Stimulated activated CD8-positive, alpha-beta memory T cell treated with anti-CD3 and anti-CD28 coated beads, Interleukin-15, amount 100 ng/mL, for 1 hour (primary cell): Measurements from ENCODE around the gene CTSF.
A peak's percentile ranks its signal among the peaks of the same experiment; 100 is the strongest.
"Not testable (repeated sequence)": the region's sequence is repeated elsewhere in the genome, so short reads cannot be mapped to it uniquely, and the experiment has no call there.

Experiments
- DNase-seq: peaks from one replicate; pipeline ENCODE4 v3.0.0-alpha.2; 2020; ENCODE audit warnings: low read depth

The CTSF gene

DNA sequence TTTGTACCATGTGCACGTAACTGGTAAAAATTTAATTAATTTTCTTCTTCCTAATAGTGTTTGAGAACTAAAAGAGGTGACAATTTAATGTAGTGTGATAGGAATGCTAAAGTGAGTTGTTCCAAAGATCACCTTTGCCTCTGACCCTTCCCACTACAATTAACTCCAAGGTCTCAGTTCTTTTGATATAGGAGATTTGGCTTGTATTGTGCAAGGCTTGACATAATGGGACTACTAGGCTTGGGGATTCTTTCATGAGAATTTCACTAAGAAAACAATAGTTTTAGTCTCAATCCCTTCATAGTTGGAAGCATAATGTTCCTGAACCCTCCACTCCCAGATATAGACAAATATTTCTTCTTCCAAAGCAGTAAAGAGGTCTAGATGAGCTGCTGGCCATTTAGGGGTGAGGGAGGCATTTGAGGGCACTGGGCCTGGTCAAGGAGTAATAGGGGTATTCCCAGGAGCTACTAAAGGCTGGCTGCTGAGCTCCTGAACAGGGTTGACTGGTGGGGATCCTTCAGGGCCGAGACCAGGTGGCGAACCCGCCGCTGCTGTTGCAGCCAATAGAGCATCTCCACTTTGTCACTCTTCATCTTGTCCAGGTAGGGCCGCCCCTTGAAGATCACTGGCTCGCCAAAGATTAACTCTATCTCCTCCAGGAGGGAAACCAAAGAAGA is 21.7 kb upstream of the CTSF start:
- DNase-seq = no peak

- not testable (repeated sequence) for DNase-seq
These were observed 20.9 kb upstream of the CTSF start for GRCh38 chr11:66589315-66589714.

GRCh38 chr11:66586136-66586535 is 17.7 kb upstream of the CTSF start:
- DNase-seq = no peak

GRCh38 chr11:66585447-66585846 is 17.0 kb upstream of the CTSF start:
- not testable (repeated sequence) for DNase-seq

GRCh38 chr11:66582565-66583147 is 14.2 kb upstream of the CTSF start:
- DNase-seq = not testable (repeated sequence)

DNA sequence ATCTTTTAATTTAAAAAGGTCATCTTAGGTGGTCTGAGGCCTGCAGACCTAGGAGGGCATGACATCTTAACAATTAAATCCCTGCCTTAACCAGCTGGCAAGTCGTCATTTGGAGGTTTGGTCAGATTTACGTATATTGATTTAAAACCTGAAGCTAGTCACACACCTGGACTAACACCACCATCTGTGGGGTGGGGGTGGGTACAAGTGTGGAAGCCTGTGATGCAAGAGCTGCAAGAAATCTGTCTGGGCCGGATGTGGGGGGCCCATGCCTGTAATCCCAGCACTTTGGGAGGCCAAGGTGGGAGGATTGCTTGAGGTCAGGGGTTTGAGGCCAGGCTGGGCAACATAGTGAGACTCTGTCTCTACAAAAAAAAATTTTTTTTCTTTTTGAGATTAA is 12.9 kb upstream of the CTSF start:
- no peak for DNase-seq

GRCh38 chr11:66580803-66581202 is 12.4 kb upstream of the CTSF start:
- no peak for DNase-seq

- peak; percentile 67 for DNase-seq
These were observed 10.7 kb upstream of the CTSF start for GRCh38 chr11:66579017-66579606.

GRCh38 chr11:66570850-66571180 is 2.4 kb upstream of the CTSF start:
- no peak for DNase-seq

- DNase-seq = no peak
These were observed 1.9 kb upstream of the CTSF start for GRCh38 chr11:66570079-66570849.

GRCh38 chr11:66569076-66569475 is 670 bp upstream of the CTSF start:
- no peak for DNase-seq

GRCh38 chr11:66567787-66568123 is 651 bp downstream of the CTSF start:
- no peak for DNase-seq

DNA sequence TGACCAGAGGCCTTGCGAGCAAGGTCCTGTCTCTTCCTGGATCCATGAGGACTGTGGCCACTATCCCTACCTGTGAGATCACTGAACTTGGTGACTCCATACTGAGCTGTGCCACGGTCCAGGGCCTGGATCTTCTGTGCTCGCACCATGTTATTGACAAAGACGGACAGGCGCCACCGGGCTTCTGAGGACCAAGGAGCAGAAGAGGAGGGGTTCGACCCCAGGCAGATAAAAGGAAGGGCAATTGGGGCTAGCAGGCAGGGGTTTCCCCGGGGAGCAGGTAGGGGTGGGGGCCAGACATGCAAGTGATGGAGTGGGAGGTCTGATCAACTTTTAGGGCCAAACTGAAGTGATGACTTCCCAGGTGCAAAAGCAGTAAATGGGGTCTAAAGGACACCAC is 2.2 kb downstream of the CTSF start:
- DNase-seq = no peak

DNA sequence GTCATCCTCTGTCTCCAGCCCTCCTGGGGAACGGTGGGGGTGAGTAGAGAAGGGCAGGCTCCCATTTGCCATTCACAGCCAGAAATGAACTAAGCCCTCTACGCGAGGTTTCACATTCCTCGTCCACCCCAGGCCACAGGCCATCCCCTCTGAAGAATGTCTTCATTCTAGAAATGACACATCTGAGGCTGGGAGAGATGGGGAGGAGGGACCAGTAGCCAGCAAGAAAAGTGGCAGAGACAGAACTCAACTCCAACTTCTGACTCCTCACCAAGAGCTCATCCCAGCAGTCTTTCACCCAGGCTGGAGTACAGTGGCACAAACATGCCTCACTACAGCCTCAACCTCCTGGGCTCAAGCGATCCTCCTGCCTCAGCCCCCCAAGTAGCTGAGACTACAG is 3.4 kb downstream of the CTSF start:
- no peak for DNase-seq

GRCh38 chr11:66564538-66564937 is 3.9 kb downstream of the CTSF start:
- no peak for DNase-seq

GRCh38 chr11:66563832-66564231 is 4.6 kb downstream of the CTSF start:
- DNase-seq = no peak

DNA sequence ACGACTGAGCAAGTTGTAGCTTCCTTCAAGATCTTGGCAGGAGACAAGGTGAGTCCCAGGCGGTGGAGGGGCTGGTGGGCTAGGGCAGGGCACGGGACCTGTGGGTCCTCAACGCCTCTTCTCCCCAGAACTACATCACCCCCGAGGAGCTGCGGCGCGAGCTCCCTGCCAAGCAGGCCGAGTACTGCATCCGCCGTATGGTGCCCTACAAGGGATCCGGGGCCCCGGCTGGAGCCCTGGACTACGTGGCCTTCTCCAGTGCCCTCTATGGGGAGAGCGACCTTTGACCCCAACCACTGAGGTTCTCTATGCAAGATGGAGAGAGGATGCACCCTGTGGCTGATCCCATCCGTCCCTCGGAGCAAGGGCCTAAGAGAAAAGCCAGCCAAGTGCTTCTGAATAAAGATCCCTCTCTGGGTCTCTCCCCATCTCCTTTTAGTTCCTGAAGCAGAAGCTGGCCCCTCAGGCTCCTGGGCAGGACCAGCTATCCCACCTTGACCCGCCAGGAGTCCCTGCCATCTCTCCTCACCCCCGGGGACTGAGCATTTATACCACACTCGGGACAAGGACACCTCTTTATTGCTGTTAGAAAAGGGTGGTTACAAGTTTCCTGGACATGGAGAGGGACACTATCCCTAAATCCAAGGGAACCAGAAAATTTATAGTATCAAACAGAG is 5.4 kb downstream of the CTSF start:
- no peak for DNase-seq

GRCh38 chr11:66562275-66562674 is 6.1 kb downstream of the CTSF start:
- no peak for DNase-seq

DNA sequence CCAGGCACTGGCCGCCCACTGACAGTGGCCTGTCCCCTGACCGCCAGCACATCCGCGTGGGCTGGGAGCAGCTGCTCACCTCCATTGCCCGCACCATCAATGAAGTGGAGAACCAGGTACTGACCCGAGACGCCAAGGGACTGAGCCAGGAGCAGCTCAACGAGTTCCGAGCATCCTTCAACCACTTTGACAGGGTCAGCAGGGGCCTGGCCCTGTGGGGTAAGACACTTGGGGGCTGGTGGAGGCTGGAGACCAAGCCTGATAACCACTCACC is 6.5 kb downstream of the CTSF start:
- no peak for DNase-seq

DNA sequence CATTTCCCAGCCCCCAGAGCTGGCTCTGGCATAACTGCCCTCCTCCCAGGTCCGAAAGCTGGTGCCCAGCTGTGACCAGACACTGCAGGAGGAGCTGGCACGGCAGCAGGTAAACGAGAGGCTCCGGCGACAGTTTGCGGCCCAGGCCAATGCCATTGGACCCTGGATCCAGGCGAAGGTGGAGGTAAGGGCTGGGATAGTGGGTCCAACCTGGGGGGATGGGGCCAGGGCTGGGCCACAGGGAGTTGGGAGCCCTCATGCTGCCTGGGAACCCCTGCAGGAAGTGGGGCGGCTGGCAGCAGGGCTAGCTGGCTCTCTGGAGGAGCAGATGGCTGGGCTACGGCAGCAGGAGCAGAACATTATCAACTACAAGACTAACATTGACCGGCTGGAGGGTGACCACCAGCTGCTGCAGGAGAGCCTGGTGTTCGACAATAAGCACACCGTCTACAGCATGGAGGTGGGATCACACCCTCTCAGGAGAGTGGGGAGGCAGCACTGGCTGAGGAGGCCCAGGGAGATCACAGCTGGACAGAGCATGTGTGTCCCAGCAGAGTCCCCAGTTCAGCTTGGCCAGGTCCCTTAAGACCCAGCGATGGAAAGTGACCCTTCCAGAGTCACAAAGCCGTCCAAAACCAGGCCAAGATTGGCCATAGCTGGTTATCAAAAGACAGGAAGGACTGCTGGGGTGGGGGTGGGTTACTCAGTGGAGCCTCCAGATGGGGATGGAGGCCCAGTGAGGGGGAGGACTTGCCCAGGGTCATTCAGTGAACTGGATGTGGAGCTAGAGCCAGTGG is 7.0 kb downstream of the CTSF start:
- DNase-seq = no peak

GRCh38 chr11:66559866-66560676 is 8.3 kb downstream of the CTSF start:
- DNase-seq = no peak
